GM11168 (cell line): ENCODE measurements around the gene RPTOR.

Experiments
- in situ Hi-C: fragments of 300-500 bp; cut with MboI; formaldehyde crosslinking; loops from one replicate; pipeline ENCODE4 v1.12.0; 2022; ENCODE audit warnings: low sequenced_read_pairs; ENCODE audit not compliant: unreplicated experiment

The RPTOR gene

GRCh38 chr17:80887639-80888175, 343.1 kb downstream of the RPTOR start:
- in situ Hi-C loops = no loop called here

- in situ Hi-C loops = no loop called here
These were observed 343.9 kb downstream of the RPTOR start for GRCh38 chr17:80888276-80889160.

GRCh38 chr17:80889231-80890195, 344.9 kb downstream of the RPTOR start:
- in situ Hi-C loops = no loop called here

GRCh38 chr17:80890196-80890920, 345.7 kb downstream of the RPTOR start:
- in situ Hi-C loops = no loop called here

GRCh38 chr17:80890921-80891396, 346.3 kb downstream of the RPTOR start:
- in situ Hi-C loops = no loop called here

GRCh38 chr17:80891397-80892018, 346.9 kb downstream of the RPTOR start:
- in situ Hi-C loops = no loop called here

- in situ Hi-C loops = no loop called here
These were observed 347.6 kb downstream of the RPTOR start for GRCh38 chr17:80892019-80892855.

GRCh38 chr17:80892900-80893603, 348.4 kb downstream of the RPTOR start:
- in situ Hi-C loops = no loop called here

GRCh38 chr17:80893604-80894438, 349.2 kb downstream of the RPTOR start:
- in situ Hi-C loops = no loop called here

- in situ Hi-C loops = no loop called here
These were observed 349.7 kb downstream of the RPTOR start for GRCh38 chr17:80894439-80894721.

- in situ Hi-C loops = no loop called here
These were observed 350.1 kb downstream of the RPTOR start for GRCh38 chr17:80894726-80895125.

GRCh38 chr17:80895366-80895765, 350.7 kb downstream of the RPTOR start:
- in situ Hi-C loops = no loop called here

- in situ Hi-C loops = no loop called here
These were observed 354.1 kb downstream of the RPTOR start for GRCh38 chr17:80898716-80899115.

GRCh38 chr17:80899402-80900268, 355.0 kb downstream of the RPTOR start:
- in situ Hi-C loops = no loop called here

- in situ Hi-C loops = no loop called here
These were observed 356.7 kb downstream of the RPTOR start for GRCh38 chr17:80901319-80901718.

- in situ Hi-C loops = no loop called here
These were observed 357.7 kb downstream of the RPTOR start for GRCh38 chr17:80902197-80902962.
